DMS 273 (cell line): ENCODE measurements around the gene MAP3K10.
"Not testable (repeated sequence)": the region's sequence is repeated elsewhere in the genome, so short reads cannot be mapped to it uniquely, and the experiment has no call there.

Experiments used
- DNase-seq: peaks from one replicate; lab custom pipeline; 2025; ENCODE audit not compliant: unreplicated experiment; lab: John Stamatoyannopoulos, UW

Gene MAP3K10

DNA sequence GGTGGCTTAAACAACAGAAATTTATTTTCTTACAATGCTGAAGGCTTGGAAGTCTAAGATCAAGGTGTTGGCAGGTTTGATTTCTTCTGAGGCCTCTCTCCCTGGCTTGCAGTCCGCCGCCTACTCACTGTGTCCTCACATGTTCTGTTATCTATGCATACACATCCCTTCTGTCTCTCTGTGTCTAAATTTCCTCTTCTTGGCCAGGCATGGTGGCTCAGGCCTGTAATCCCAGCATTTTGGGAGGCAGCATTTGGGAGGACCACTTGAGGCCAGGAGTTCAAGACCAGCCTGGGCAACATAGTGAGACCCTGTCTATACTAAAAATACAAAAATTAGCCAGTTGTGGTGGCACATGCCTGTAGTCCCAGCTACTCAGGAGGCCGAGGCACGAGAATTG is 19.9 kb upstream of the MAP3K10 start:
- not testable (repeated sequence) for DNase-seq

DNA sequence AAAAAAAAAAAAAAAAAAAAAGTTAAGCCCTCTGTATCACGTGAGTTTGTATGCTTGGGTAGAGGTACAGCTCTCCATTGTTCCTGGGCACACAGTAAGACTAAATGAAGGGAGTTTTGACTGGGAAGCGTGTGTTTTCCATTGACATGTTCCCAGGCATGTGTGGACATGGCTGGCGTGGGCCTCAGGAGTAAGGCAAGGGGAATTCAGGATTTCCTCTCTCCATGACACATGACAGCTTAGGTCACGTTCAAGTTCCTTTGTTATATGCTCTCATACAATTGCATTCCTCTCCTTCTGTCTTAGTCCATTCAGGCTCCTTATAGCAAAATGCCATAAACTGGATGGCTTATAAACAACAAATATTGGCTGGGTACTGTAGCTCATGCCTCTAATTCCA is 17.1 kb upstream of the MAP3K10 start:
- DNase-seq: no peak

DNA sequence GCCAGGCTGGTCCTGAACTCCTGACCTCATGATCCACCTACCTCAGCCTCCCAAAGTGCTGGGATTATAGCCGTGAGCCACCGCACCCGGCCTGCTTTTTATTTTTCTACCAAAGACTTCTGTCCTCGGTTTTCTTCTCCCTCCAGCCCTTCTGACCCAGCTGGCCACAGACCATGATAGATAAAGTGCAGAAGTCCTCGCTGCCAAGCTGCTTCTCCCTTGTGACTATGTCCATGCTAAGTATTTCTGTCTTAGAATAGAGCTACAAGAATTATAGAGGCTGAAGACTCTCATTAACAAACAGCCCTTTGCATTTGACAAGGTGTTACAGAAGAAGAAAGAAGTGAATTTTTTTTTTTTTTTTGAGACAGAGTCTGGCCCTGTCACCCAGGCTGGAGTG is 15.4 kb upstream of the MAP3K10 start:
- DNase-seq: no peak

DNA sequence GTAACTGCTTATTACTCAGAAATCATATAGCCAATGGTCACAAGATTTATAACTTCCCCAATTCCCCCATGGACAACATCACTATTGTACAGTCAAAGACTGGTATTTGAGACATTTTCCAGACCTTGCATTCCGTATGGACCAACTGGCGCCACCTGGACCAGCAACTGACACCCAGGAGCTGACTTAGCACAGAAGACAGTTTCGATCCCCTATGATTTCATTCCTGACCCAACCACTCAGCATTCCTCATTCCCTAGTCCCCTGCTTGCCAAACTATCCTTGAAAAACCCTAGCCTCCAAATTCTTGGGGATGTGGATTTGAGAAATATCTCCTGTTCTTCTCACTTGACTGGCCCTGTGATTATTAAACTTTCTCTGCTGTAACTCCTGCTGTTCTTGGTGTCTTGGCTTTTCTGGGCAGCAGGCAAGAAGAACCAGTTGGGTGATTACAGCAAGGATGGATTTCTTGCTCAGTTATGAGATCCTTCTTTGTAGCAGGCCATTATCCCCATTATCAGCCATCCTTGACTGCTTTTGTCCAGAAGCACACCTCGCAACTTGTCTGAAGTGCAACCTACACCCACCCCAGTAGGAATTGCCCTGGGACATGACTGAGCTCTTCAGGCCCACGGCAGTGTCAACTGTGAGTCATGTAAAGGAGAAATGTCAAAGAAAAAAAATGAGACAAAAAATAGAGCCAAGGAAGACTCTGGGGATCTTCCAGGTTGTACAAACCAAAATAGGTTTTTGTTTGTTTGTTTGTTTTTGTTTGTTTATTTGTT is 13.7 kb upstream of the MAP3K10 start:
- no peak for DNase-seq

DNA sequence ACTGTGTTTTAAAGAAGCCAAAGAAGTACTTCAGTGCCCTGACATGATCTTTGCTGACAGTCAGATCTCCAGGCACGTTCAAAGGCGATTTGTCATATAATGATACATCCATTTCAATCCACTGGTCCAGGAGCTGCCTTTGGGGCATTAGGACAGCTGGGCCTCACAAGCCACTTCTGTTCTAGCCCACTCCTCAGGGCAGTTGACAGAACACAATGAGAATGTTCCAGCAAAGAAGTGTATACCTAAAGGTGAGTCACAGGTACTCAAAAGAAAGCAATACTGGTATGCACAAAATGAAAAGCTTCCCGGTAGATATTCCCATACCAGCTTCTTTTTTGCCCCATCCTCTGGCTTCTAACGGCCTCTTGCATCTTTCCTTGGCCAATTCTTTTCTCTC is 12.5 kb upstream of the MAP3K10 start:
- no peak for DNase-seq

DNA sequence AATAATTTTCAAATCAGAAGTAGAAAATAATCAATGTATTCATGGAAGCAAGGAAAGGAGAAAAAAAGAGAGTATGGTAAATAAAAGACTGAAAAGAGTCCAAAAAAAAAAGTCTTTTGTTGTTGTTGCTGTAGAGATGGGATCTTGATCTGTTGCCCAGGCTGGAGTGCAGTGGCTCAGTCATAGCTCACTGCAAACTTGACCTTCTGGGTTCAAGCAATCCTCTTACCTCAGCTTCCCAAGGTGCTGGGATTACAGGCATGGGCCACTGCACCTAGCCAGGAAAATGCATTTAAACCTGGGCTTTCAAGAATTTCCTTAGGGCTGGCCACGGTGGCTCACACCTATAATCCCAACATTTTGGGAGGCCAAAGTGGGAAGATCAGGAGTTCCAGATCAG is 7.0 kb upstream of the MAP3K10 start:
- no peak for DNase-seq

DNA sequence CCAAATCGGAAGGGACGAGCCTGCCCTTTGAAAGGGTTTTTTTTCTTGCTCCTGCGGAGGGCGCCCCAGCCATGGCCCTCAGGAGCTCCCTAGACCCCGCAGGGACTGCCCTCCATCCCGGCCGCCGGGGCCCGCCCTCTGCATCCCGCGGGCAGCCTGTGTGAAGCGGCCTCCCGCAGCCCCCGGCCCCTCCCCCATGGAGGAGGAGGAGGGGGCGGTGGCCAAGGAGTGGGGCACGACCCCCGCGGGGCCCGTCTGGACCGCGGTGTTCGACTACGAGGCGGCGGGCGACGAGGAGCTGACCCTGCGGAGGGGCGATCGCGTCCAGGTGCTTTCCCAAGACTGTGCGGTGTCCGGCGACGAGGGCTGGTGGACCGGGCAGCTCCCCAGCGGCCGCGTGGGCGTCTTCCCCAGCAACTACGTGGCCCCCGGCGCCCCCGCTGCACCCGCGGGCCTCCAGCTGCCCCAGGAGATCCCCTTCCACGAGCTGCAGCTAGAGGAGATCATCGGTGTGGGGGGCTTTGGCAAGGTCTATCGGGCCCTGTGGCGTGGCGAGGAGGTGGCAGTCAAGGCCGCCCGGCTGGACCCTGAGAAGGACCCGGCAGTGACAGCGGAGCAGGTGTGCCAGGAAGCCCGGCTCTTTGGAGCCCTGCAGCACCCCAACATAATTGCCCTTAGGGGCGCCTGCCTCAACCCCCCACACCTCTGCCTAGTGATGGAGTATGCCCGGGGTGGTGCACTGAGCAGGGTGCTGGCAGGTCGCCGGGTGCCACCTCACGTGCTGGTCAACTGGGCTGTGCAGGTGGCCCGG is 815 bp downstream of the MAP3K10 start:
- DNase-seq: peak; percentile 60

DNA sequence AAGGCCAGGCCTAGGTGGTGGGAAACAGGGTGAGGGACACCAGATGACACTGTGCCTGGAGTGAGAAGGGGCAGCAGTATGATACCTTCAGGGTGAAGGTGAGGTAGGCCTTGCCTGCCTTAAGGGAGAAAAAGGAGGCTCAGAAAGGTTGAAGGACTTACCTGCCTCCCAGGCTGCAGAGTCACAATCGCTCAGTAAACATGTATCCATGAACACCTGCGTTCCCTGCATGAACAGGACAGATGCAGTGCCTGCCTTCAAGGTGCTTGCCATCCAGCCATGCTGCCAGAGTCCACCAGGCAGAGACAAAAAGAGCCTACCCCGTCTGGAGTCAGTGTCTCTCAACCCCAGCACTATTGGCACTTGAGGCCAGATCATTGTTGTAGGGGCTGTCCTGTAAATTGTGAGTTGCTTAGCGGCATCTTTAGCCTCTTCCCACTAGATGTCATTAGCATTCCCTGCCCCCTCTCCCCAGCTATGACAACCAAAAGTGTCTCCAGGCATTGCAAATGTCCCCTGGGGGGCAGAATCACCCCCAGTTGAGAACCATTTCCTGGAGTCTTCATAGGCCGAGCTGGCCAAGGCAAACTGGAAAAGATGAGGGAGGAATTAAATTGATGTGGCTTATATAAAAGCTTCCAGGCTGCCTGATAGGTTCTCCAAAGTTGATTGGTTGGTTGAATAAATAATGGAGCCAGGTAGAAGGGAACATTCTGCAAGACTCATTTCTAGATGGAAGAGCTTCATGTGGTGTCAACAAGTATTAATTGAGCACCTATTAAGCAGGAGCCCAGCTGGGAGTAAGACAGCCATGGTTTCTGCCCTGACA is 1.7 kb downstream of the MAP3K10 start:
- no peak for DNase-seq

DNA sequence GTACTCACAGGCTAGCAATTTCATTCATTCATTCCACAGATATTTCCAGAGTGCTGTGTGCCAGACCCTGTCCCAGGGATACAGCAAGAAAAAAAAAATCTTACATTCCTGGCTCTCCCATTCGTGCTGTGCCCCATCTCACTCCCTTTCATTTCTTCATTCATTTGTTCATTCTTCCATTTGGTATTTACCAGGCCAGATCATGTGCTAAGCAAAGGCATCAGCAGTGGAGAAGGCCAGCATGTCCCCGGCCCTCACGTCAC is 2.3 kb downstream of the MAP3K10 start:
- no peak for DNase-seq

DNA sequence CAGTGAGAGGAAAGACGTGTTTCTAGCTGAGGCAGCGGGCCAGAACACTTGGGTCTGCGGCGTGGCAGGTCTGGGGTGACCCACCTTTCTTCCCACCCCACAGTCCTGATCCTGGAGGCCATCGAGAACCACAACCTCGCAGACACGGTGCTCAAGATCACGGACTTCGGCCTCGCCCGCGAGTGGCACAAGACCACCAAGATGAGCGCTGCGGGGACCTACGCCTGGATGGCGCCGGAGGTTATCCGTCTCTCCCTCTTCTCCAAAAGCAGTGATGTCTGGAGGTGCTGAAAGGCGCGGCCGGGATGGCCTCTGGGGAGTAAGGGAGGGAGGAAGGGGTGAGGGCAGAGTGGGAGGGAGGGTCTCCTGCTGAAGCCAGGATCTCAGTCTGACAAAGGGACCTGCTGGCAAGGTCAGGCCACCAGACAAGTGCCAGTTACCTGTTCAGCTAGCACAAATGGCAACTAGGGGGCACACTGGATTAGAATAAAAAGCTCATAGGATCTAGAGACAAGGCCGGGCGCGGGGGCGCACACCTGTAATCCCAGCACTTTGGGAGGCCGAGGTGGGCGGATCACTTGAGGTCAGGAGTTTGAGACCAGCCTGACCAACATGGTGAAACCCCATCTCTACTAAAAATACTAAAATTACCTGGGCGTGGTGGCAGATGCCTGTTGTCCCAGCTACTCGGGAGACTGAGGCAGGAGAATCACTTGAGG is 7.2 kb downstream of the MAP3K10 start:
- DNase-seq: no peak

DNA sequence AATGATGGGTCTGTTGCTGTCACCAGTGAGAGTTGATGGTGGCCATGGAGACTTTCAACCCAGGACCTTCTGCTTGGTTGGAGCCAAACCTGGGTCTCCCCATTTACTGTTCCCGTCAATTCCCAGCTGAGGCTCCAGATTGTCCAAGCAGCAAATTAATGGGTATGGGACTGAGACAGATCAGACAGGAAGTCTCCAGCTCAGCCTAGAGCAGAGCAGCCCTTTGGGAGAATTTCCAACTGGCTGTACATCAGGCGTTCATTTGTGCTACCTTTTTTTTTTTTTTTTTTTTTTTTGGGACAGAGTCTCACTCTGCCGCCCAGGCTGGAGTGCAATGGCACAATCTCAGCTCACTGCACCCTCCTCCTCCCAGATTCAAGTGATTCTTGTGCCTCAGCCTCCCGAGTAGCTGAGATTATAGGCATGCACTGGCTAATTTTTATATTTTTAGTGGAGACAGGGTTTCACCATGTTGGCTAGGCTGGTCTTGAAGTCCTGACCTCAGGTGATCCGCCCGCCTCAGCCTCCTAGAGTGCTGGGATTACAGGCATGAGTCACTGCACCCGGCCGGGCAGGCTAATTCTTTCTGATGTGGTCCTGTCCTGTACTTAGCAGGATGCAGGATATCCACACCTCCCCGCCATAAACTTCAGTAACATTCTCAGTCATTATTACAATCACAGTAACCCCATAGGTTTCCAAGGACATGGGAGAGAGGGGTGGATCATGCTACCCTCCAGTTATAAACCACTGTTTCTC is 9.3 kb downstream of the MAP3K10 start:
- DNase-seq: no peak

DNA sequence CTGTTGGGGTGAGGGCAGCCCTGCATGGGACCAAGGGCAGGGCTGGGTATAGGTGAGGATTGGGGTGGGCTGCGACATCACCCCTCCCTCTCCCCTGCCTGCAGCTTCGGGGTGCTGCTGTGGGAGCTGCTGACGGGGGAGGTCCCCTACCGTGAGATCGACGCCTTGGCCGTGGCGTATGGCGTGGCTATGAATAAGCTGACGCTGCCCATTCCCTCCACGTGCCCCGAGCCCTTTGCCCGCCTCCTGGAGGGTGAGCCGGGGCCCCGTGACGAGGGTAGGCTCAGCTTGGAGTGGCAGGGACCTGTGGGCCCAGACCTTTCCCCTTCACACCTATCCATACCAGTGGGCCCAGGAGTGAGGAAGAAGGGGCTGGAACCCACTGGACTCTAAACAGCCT is 13.2 kb downstream of the MAP3K10 start:
- DNase-seq: no peak

DNA sequence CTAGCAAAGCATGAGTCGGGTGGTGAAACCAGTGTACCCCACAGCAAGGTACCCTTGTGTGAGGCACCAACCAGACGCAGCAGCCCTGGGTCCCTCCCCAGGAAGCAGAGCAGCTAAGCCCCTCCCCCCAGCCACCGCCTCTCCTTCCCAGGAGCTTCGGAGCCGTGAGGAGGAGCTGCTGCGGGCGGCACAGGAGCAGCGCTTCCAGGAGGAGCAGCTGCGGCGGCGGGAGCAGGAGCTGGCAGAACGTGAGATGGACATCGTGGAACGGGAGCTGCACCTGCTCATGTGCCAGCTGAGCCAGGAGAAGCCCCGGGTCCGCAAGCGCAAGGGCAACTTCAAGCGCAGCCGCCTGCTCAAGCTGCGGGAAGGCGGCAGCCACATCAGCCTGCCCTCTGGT is 14.5 kb downstream of the MAP3K10 start:
- no peak for DNase-seq

DNA sequence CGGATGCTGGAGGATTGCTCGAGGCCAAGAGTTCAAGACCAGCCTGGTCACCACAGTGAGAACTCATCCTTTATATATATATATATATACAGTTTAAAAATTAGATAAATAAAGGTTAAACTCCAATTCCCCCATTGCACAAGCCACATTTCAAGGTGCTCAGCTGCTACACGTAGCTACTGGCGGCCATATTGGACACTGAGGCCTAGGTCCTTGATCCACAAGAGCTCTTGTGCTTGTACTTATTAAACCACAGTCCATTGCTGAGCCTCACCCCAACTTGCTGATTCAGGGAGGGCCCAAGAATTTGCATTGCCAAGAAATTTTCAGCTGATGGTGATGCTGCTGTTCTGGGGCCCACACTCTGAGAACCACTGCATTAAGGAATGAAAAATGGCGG is 17.4 kb downstream of the MAP3K10 start:
- DNase-seq: no peak

DNA sequence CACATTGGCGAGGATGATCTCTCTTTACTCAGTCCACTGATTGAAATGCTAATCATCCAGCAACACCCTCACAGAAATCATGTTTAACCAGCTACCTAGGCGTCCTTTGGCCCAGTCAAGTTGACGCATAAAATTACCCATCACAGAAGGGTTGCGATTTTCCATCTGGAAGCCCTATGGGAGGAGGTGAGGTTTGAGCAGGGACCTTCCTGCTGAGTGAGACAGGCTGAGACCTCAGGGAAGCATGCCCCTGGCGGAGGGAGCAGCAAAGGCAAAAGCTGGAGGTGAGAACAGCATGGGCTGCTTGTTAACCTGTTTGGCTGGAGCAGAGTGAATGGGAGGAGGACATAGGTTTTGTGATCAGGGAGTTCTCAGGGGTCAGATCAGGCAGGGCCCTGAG is 19.7 kb downstream of the MAP3K10 start:
- no peak for DNase-seq

DNA sequence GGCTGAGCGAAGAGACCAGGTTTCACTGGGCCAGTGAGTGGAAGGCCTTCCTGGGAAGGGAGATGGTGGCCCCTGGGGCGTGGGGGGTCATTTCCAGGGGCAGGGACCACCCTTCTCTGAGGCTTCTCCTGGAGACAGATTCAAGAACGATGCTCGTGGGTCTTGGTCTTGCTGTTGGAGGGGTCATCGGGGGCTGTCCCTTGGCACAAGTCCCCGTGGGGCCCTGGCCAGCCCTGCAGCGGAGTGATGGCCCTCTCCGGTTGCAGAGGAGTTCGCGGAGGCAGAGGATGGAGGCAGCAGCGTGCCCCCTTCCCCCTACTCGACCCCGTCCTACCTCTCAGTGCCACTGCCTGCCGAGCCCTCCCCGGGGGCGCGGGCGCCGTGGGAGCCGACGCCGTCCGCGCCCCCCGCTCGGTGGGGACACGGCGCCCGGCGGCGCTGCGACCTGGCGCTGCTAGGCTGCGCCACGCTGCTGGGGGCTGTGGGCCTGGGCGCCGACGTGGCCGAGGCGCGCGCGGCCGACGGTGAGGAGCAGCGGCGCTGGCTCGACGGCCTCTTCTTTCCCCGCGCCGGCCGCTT is 22.1 kb downstream of the MAP3K10 start:
- DNase-seq: no peak

DNA sequence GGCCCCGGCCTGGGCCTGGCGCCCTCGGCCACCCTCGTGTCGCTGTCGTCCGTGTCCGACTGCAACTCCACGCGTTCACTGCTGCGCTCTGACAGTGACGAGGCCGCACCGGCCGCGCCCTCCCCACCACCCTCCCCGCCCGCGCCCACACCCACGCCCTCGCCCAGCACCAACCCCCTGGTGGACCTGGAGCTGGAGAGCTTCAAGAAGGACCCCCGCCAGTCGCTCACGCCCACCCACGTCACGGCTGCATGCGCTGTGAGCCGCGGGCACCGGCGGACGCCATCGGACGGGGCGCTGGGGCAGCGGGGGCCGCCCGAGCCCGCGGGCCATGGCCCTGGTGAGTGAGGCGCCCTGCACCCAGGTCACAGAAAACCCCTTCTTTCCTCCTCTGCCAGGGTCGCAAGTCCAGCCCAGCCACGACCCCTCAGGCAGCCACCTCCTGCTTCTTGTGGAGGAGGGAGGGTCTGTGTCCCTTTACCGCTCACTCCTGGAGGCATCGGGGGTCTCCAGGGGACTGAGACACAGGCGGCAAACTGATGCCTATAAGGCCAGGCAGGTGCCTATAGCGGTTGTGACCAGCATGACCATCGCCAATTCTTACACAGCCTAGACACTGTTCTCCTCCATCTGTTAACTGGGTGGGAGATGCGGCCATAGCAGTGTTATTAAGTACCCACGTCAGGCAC is 22.8 kb downstream of the MAP3K10 start:
- no peak for DNase-seq

DNA sequence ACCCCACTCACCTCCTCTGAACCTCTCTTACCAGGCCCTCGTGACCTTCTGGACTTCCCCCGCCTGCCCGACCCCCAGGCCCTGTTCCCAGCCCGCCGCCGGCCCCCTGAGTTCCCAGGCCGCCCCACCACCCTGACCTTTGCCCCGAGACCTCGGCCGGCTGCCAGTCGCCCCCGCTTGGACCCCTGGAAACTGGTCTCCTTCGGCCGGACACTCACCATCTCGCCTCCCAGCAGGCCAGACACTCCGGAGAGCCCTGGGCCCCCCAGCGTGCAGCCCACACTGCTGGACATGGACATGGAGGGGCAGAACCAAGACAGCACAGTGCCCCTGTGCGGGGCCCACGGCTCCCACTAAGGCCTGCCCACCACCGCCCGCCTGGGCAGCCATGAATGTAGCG is 23.7 kb downstream of the MAP3K10 start:
- DNase-seq: no peak

DNA sequence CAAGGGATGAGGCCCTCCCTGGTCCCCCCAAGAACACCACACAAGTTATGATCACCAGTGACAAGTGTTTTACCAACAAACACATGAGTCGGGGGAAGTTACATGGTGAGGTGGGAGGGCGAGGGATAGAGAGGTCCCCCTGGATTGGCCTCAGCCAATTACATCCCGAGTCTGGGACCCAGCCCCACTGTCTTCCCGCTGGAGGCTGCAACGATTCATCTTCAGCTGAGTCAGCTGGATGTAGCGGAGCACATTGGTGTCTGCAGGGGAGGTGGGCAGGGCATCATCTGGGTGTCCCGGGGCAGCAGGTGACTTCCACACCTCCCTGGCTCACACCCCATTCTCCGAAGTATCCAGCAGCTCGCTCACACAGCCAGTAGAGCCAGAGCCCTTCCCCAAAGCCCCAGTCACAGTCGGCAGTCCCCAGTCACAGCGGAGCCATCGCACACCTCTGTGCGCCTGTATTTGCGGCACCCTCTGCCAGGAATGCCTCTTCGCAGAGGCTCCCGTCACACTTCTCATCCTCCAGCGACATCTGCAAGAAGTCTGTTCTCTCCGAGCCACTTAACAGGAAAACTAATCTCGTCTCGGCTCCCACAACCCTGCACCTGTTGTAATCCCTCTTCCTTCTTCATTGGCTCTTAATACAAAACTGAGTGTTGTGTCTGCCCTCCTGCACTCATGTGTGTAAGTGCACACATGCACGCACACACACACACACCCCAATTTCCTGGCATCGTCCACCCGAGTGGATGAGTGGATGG is 25.0 kb downstream of the MAP3K10 start:
- no peak for DNase-seq
